KMS-11 (cell line): ENCODE measurements around the gene YY1AP1.
A peak's percentile ranks its signal among the peaks of the same experiment; 100 is the strongest.
"Not testable (repeated sequence)": the region's sequence is repeated elsewhere in the genome, so short reads cannot be mapped to it uniquely, and the experiment has no call there.

Experiments
- H2AFZ ChIP-seq: fragments of 200-600 bp; sonication (generic); 2 replicates; pipeline ENCODE4 v1.6.1; 2016; ENCODE audit warnings: antibody characterized with exemption, mixed run types, low read depth
- H3K27ac ChIP-seq: fragments of 200-600 bp; sonication (generic); 2 replicates; pipeline ENCODE4 v1.6.1; 2016; ENCODE audit warnings: mild to moderate bottlenecking, mixed run types
- H3K27me3 ChIP-seq: fragments of 200-600 bp; sonication (generic); 2 replicates; pipeline ENCODE4 v1.6.1; 2017; ENCODE audit warnings: mild to moderate bottlenecking, low read depth, mixed run types, moderate library complexity; ENCODE audit not compliant: insufficient read depth
- H3K36me3 ChIP-seq: fragments of 200-600 bp; sonication (generic); 2 replicates; pipeline ENCODE4 v1.6.1; 2017; ENCODE audit warnings: mild to moderate bottlenecking, mixed run types; ENCODE audit not compliant: insufficient read depth
- H3K4me1 ChIP-seq: fragments of 200-600 bp; sonication (generic); 2 replicates; pipeline ENCODE4 v1.6.1; 2016; ENCODE audit warnings: mild to moderate bottlenecking, low read depth, mixed run types; ENCODE audit not compliant: poor library complexity, severe bottlenecking
- H3K4me2 ChIP-seq: fragments of 200-600 bp; sonication (generic); 2 replicates; pipeline ENCODE4 v1.7.0; 2016; ENCODE audit warnings: mild to moderate bottlenecking, mixed run types
- H3K4me3 ChIP-seq: fragments of 200-600 bp; sonication (generic); IDR thresholded peaks from 2 replicates; pipeline ENCODE4 v1.6.1; 2017; ENCODE audit warnings: low read depth, low read length, mixed read lengths; ENCODE audit not compliant: insufficient read depth
- H3K79me2 ChIP-seq: fragments of 200-600 bp; sonication (generic); 2 replicates; pipeline ENCODE4 v1.6.1; 2016; ENCODE audit warnings: low read depth, mixed run types; ENCODE audit not compliant: insufficient read depth
- H3K9ac ChIP-seq: fragments of 200-600 bp; sonication (generic); 2 replicates; pipeline ENCODE4 v1.6.1; 2016; ENCODE audit warnings: mild to moderate bottlenecking, mixed run types
- H4K20me1 ChIP-seq: fragments of 200-600 bp; sonication (generic); 2 replicates; pipeline ENCODE4 v1.6.1; 2016; ENCODE audit warnings: mild to moderate bottlenecking, mixed run types; ENCODE audit not compliant: insufficient read depth
- CTCF ChIP-seq: fragments of 200-600 bp; sonication (generic); conservative IDR thresholded peaks from 2 replicates; pipeline ENCODE4 v1.6.1; 2017; ENCODE audit warnings: low read depth, mild to moderate bottlenecking, antibody characterized with exemption, low read length, moderate library complexity, mixed read lengths

YY1AP1 gene

DNA sequence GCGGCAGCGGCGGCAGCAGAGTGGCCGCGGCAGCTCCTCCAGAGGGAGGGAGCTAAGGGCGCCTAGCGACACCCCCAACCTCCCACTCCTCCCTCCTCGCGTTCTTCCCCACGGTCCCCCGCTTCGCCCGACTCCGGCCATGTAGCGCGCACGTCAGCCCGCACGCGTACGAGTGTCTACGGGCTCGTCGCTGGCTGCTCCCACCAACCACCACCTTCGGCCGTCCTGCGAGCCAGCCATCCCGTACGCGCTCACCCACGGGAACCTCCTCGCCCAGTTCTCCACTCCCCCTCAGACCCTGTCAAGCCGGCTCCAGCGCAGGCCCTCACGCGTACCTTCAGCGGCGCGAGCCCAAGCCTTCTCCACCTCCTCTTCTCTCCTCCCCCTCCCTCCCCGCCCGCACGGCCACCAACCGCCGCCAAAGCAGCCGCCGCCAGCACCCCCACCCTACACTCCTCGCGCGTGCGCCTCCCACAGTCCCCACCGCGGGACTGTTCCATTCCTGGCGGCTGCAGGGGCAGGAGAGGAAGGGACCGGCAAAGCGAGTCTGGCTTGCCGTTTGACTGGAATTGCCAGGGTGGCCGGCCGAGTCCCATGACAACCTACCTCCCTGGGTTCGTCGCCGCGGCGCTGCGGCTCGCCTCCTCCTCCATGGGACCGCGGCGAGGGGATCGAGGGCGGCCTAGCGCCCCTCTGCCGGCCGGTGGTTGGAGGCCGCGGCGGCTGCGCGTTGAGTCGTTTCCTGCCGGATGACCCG lies at the start of gene YY1AP1:
YY1AP1 (minus strand) TSS at position 451 of the 757 bp plus-strand sequence. CDS start 8,338 bp downstream, outside the sequence.
- H3K4me1 ChIP-seq: peaks cover 60% of the 10 kb centered on the region
- H4K20me1 ChIP-seq: peaks cover 30% of the 10 kb centered on the region
- H3K79me2 ChIP-seq: peaks cover 96% of the 10 kb centered on the region
- peak within 1 kb of the TSS; percentile 88 for H3K27ac ChIP-seq
- TF ChIP-seq CTCF: peak; percentile 55; the same call in 1 of the 2 replicates
- H3K4me2 ChIP-seq: peak within 1 kb of the TSS; percentile 89
- H3K27me3 ChIP-seq: no peaks in the 10 kb centered on the region
- peak within 1 kb of the TSS; percentile 97 for H3K9ac ChIP-seq
- H2AFZ ChIP-seq: peak within 1 kb of the TSS; percentile 87
- peak within 1 kb of the TSS; percentile 97 for H3K4me3 ChIP-seq
- H3K36me3 ChIP-seq: peaks cover 35% of the 10 kb centered on the region; the same call in 1 of the 2 replicates

GRCh38 chr1:155729031-155729898 lies 40.7 kb upstream of the YY1AP1 start:
- H3K27me3 ChIP-seq: no peaks in the 10 kb centered on the region
- H3K79me2 ChIP-seq: no peaks in the 10 kb centered on the region
- peak overlapping the region; percentile 2; the same call in 1 of the 2 replicates for H3K27ac ChIP-seq
- H4K20me1 ChIP-seq: no peaks in the 10 kb centered on the region; the same call in 1 of the 2 replicates
- H2AFZ ChIP-seq: no peak overlapping the region
- peaks cover 32% of the 10 kb centered on the region; the same call in 1 of the 2 replicates for H3K36me3 ChIP-seq
- H3K4me2 ChIP-seq: no peak overlapping the region
- no peak overlapping the region for H3K9ac ChIP-seq
- H3K4me1 ChIP-seq: no peaks in the 10 kb centered on the region
- peak; percentile 99 for TF ChIP-seq CTCF
- no peak overlapping the region for H3K4me3 ChIP-seq

DNA sequence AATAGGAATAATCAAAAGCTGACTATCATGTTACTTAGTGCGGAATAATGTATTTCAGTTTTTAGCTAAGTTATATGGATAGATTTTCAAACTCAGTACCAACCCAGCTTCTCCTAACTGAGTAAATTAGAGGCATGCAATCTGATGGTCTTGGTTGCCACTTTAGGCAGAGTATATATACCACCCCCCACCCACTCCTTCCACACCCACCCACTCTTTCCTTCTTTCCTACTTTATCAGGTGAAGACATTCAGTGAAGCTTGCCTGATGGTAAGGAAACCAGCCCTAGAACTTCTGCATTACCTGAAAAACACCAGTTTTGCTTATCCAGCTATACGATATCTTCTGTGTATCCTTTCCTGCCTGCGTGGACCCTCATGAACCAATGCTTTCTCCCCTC lies 36.6 kb upstream of the YY1AP1 start:
- no peak for TF ChIP-seq CTCF
- no peaks in the 10 kb centered on the region for H3K4me1 ChIP-seq
- no peak overlapping the region for H3K9ac ChIP-seq
- H2AFZ ChIP-seq: no peak overlapping the region
- no peak overlapping the region for H3K4me3 ChIP-seq
- H3K27ac ChIP-seq: no peak overlapping the region
- no peaks in the 10 kb centered on the region for H3K27me3 ChIP-seq
- H3K79me2 ChIP-seq: peaks cover 21% of the 10 kb centered on the region; the same call in 1 of the 2 replicates
- H3K36me3 ChIP-seq: peaks cover 37% of the 10 kb centered on the region; the same call in 1 of the 2 replicates
- H3K4me2 ChIP-seq: no peak overlapping the region
- H4K20me1 ChIP-seq: no peaks in the 10 kb centered on the region; the same call in 1 of the 2 replicates

GRCh38 chr1:155719703-155720102 lies 31.1 kb upstream of the YY1AP1 start:
- Histone ChIP-seq H2AFZ (no peak overlapping the region), H4K20me1 (peaks cover 10% of the 10 kb centered on the region; the same call in 1 of the 2 replicates), H3K4me2 (no peak overlapping the region)

GRCh38 chr1:155718524-155719115 lies 30.0 kb upstream of the YY1AP1 start:
- H3K79me2 ChIP-seq: peaks cover 79% of the 10 kb centered on the region
- not testable (repeated sequence) for H4K20me1 ChIP-seq
- H3K36me3 ChIP-seq: peaks cover 37% of the 10 kb centered on the region

More at GRCh38 chr1:155719703-155720102, 31.1 kb upstream of the YY1AP1 start:
- Histone ChIP-seq H3K4me3 (no peak overlapping the region), H3K27ac (no peak overlapping the region), H3K79me2 (peaks cover 71% of the 10 kb centered on the region), H3K27me3 (no peaks in the 10 kb centered on the region), H3K4me1 (peaks cover 22% of the 10 kb centered on the region), H3K36me3 (peaks cover 31% of the 10 kb centered on the region), H3K9ac (no peak overlapping the region)
- TF ChIP-seq CTCF: no peak

More at GRCh38 chr1:155718524-155719115, 30.0 kb upstream of the YY1AP1 start:
- H3K27me3 ChIP-seq, H2AFZ ChIP-seq, H3K4me2 ChIP-seq, H3K9ac ChIP-seq, H3K27ac ChIP-seq, H3K4me3 ChIP-seq: not testable (repeated sequence)
- peaks cover 22% of the 10 kb centered on the region for H3K4me1 ChIP-seq
